HG03103 (cell line): Measurements from ENCODE around the gene GRK4.
"Not testable (repeated sequence)": the region's sequence is repeated elsewhere in the genome, so short reads cannot be mapped to it uniquely, and the experiment has no call there.

Source experiments
- ATAC-seq: cut with Tn5 transposase; IDR thresholded peaks from one replicate; pipeline ENCODE4 v1.9.1; 2021; ENCODE audit warnings: low read depth; ENCODE audit not compliant: unreplicated experiment

GRK4 gene

DNA sequence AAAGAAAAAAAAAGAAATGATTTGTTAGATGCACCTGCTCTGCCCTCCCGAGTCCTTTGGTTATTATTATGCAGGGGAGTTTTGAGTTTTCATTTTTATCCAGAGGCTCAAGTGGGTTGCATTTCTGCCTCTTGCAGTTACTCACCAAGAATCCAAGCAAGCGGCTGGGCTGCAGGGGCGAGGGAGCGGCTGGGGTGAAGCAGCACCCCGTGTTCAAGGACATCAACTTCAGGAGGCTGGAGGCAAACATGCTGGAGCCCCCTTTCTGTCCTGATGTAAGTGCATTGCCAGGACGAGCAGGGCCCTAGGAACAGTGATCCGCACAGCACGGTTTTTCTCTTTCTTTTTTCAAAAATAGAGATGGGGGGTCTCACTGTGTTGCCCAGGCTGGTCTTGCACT, 71.9 kb downstream of the GRK4 start:
- no peak for ATAC-seq

DNA sequence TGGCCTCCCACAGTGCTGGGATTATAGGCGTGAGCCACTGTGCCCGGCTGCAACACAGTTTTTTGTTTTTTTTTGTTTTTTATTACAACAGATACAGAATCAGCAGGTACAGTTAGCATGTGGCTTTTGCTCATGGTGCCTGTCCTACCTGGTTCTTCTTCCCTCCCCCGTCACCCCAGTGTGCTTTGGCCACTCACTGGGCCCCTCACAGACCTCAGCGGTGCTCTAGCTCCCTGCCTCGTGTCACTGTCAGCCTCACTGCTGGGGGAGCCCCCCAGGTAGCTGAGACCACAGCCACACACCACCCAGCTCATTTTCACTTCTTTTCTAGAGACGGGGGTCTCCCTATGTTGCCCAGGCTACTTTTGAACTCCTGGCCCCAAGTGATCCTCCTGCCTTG, 72.3 kb downstream of the GRK4 start:
- no peak for ATAC-seq

DNA sequence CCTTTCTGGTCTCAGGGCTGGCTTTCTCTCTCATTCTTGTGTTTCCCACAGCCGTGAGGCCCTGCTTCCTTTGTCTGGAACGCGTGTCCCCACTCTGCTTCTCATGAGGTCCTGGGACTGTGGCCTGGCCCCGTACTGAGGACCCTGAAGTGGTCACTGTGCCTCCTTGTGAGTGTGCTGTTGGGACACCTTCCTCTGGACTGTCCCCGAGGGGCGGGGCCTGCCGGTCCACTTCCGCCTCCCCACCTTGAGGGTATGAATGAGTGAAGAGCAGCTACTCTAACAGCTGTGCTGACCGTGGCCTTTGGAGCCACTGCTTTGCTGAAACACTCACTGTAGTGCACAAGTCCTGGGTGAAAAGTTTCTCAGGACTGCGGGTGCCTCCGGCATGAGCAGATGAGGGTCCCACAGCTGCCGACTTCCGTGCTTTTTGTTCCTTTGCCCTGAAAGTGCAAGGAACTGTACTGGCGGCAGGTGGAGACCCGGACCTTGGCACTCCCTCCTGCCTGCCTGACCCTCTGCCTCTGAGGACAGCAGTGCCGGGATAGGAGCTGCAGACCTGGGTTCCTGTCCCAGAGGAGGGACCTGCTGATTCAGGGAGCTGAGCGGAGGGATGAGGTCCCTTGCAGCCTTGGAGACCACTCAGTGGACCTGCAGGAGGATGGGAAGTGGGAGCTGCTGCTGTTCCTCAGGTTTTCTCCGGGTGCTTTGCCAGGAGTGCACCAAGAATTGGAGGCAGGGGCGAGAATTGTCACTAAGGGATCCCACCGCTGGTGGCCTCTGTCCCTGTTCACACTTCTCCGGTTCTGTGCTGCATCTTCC, 73.0 kb downstream of the GRK4 start:
- no peak for ATAC-seq

DNA sequence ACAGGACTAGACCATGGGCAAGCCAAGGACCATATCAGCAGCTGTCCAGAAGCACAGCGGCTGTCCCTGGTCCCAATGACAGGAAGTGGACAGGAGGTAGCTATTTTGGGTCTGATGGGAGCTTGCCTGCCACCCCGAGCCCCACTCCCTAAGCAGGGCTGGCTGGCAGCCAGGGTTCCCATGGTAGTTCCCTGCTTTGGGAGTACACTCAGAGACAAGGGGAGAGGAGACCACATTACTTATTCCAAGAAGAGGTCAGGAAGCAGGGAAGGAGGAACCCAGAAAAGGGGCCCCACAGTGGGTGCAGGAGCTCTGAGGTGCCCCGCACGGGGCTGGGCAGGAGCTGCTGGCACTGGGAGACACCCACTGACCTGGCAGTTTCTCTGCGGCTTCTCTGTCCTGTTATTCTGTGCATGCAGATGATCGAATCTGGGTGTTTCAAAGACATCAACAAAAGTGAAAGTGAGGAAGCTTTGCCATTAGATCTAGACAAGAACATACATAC, 74.6 kb downstream of the GRK4 start:
- ATAC-seq: no peak

DNA sequence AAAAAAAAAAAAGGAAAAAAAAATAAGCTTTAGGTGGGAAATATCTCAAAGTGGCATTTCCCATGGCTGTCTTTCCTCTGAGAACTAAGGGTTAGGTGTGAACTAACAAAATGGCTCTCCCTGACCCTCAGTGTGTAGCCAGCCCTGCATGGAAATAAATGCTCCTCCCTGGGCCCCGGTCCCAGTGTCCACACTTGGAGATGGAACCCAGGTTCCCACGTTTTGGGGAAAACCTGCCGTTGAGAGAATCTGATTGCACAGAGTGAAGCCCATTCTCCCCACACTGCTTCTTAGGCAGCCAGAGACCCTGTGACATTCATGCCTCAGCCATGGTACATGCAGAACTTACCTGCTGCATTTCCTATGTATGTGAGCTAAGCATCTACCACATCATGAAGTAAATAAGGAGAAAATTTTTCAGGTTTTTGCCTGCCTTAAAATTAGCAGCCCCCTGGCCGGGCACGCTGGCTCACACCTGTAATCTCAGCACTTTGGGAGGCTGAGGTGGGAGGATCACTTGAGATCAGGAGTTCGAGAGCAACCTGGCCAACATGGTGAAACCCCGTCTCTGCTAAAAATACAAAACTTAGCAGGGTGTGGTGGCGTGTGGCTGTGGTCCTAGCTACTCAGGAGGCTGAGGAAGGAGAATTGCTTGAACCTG, 76.5 kb downstream of the GRK4 start:
- ATAC-seq: peak; percentile 8

DNA sequence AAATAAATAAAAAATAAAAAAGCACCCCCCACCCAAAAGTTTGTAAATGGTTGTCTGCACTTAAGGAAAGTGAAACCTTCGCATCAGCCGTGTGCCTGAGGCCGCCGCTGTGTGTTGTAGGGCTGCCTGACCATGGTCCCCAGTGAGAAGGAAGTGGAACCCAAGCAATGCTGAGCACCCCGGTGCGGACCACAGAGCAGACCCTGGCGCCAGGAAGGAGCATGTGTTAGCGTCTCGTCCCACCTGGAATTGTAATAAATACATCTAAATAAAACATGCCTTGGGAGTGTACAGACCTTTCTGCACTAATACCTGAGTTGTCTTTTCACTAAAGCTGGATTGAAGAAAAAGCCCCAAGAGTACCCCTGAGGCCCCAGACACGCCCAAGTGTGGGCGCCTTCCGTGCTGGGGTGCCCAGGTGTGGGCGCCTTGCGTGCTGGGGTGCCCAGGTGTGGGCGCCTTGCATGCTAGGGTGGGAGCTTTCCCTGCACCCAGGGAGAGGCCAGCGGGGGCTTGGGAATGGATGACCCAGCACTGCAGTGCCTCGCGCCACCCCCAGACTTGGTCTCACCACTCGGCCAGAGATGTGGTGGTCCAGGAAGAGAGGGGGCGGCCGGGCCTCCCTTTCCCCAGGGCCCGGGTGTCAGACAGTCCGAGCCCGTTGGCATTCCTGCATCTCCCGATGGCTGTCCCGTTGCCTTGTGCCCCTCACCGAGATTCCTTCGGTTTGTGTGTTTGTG, 77.3 kb downstream of the GRK4 start:
- peak; percentile 44 for ATAC-seq

DNA sequence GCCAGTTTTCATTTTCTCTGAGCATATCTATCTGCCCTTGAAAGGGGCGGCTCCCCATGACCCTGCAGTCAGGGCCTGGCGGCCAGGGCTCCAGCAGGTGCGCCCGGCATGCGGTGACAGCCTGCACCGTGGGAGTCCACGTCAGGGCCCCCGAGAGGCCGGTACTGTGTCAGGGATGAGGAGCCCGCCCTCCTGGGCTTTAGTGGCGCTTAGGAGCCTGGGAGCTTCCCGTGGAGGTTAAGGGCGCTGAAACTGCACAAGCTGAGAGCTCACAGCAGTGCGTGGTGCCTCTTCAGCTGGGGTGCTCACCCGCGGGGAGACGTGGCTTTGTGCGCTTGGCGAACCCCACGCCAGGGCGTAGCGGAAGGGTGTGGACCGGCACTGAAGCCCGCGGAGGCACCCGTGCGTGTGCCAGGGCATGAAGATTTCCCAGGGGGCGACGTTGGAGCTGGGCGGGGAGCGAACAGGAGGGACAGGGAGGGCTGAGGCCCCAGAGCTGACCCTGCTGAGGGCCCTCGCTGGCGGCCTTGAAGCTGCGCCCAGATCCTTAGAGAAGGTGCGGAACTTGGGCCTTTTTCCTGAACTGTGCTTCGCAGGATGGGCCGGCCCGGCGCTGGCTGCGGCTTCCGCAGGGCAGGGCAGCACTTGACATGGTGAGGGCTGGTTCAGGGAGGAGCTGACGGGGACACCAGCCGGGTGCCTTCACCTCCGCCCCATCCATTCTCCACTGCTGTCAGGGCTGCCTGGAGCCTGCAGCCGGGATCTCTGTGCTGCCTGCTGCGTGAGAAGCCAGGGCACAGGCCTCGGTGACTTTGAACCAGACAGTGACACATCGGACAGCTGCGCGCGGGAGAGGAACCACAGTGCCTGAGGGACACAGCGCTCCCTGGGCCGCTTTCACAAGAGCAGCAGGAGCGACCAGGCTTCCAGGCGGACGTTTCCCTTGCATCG, 78.1 kb downstream of the GRK4 start:
- ATAC-seq: no peak

DNA sequence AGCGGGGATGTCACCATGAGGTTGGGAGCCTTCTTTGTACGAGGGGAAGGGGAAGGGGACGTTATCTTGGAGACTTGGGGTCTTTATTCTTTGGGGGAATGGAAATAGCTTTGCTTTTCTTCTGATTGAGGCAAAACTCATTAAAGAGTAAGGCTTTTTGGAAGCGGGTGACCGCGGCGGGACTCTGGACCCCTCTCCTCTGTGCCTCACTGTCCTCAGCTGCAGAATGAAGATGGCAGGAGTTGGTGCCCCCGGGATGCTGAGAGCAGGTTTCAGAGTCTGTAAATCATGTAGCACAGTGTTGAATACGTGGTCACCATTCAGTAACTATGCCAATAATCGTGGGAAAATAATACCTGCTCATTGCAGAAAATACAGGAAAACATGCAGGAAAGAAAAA, 78.9 kb downstream of the GRK4 start:
- ATAC-seq: no peak

DNA sequence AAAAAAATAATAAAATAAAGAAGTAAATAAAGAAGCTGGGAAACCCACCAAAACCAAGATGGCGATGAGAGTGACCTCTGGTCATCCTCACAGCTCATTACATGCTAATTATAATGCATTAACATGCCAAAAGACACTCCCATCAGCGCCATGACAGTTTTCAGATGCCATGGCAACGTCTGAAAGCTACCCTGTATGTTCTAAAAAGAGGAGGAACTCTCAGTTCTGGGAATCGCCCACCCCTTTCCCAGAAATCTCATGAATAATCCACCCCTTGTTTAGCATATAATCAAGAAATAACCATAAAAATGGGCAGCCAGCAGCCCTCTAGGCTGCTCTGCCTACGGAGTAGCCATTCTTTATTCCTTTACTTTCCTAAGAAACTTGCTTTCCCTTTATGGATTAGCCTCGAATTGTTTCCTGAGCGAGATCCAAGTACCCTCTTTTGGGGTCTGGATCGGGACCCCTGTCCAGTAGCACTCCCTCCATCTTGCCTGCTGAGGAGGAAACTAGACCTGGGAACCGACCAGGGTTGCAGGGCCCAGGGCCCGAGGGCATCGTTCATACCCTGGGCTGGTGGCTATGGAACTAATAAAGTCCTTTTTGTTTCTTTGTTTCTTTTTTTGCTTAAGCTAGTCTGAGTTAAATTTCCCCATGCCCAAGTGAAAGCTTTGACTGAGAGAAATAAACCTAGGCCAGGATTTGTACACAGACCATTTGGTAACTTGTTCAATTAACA, 80.1 kb downstream of the GRK4 start:
- no peak for ATAC-seq

DNA sequence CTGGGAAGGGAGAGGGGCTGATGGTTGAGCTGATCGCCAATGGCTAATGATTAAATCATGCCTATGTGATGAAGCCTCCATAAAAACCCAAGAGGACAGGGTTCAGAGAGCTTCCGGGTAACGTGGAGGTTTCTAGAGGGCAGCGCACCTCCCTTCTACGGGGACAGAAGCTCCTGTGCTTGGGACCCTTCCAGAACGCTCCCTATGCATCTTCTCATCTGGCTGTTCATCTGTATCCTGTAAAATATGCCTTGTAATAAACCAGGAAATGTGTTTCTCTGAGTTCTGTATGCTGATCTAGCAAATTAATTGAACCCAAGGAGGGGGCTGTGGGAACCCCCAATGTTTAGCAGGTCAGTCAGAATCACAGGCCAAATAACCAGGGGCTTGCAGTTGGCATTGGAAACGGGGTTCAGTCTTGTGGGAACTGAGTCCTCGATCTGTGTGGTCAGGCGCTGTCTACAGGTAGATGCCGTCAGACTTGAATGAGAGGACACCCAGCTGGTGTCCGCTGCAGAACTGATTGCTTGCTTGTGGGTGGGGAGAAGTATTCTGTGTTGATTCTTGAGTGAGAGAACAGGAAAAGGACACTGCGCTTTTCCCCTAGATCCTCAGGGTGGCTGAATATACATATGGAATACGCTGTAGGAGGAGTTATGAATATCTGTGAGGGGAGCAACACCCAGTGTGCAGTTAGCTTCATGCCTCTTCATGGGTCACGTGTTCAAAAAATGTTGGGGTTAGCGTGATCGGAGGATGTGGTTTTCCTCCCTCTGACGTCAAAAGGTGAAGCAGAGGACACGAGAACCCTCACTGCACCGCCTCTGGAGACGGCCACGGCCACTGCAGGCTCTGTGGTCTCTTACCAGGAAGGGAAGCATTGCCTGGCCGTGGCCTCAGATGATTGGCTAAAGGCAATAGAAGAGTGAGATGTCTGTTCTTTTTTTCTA, 81.8 kb downstream of the GRK4 start:
- ATAC-seq: no peak

DNA sequence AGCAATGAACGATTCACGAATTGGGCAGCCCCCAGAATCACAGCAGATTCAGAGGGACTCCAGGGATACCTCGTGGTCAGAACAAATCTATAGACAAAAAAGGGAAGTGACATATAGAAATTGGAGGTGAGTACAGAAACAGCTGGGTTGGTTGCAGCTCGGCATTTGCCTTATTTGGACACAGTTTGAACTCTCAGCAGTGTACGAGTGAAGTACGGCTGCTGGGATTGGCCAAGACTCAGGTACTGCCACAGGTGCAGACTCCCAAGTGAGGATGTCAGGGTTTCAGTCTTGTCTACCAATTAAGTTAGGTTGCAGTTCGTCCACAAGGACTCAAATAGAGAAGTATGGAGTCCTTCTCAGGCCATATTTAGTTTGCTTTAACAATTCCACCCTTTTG, 82.8 kb downstream of the GRK4 start:
- ATAC-seq: no peak

DNA sequence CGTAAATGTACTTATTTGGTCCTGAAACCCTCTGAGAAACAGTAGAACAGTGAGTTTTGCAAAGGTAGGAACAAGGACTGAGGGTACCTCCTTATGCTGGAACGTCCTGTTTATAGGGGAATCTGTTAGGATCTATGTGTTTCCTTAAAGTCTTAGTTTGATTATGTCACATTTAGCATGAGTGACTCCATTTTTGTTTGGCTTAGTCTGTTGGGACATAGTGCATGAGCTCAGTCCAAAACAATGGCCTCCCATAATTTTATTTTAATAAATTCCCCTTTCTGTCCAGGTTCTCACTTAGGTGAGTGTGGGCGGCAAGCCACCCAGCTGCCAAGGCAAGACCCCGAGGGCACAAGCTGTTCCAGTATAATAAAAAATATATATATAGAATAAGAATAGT, 83.3 kb downstream of the GRK4 start:
- ATAC-seq: no peak

DNA sequence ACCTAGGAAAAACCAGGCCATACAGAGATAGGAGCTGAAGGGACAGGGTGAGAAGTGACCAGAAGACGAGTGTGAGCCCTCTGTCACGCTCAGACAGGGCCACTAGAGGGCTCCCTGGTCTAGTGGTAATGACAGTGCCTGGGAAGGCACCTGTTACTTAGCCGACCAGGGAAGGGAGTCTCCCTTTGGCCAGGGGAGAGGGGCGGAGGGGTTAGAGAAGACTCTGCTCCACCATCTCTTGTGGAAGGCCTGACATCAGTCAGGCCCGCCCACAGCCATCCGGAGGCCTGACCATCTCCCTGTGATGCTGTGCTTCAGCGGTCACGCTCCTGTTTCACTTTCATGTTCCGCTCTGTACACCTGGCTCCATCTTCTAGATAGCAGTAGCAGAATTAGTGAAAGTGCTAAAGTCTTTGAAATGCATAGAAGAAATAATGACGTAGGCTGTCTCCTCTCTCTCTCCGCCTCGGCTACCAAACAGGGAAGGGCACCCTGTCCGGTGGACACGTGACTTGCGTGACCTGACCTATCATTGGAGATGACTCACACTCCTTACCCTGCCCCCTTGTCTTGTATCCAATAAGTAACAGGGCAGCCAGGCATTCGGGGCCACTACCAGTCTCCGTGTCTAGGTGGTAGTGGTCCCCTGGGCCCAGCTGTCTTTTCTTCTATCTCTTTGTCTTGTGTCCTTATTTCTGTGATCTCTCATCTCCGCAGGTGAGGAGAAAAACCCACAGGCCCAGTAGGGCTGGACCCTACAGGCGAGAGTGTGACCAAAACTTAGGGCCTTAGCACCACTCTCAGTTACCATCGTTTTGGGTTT, 84.3 kb downstream of the GRK4 start:
- peak; percentile 85 for ATAC-seq

DNA sequence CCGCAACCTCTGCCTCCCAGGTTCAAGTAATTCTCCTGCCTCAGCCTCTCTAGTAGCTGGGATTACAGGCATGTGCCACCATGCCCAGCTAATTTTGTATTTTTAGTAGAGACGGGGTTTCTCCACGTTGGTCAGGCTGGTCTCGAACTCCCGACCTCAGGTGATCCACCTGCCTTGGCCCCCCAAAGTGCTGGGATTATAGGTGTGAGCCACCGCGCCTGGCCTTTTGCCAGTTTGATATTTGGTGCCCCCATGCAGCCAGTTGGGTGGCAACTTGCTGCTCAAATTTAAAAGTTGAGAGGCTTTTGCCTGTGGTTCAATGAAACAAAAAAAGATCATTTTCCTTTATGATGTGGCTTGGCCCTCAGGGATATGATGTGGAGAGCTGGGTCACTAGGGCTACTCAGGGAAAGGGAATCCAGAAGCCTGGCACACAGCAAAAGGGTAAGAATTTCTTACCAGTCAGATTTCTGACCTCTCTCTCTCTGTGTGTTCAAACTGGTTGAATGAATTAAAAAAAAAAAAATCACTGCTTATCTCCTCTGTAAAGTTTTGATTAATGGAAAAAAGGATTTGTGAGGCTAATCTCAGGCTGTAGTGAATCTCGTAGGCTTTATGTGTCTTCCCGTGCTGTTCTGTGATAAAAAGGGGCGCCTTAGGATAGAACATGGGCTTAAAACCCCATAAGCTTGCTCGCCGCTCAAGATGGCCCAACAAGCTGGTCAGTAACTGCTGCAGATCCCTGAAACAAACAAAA, 87.9 kb downstream of the GRK4 start:
- ATAC-seq: not testable (repeated sequence)

DNA sequence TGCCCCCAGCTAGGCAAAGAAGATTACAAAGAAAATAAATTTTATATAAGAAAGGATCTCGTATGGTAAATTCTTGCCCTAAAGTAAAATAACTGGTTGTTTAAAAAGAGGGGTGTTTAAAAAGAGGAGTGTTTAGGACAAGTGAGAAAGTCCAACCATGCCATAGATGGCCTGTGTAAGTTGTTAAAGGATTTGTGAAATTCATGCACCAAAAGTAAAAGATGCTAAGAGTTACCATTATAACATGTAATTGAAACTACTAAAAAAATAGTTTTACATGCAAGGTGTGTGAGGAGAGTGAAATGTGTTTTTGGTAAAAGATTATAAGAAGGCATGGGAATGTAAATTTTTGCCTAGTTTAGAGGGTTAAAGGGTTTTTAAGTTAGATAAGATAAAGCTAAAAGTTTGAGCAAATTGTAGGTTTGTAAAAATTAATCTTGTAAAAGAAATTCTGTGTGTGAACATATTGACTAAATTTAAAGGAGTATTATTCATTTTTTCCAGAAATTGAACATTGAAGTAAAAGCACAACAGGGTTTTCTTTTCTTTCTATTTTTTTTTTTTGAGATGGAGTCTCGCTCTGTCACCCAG, 90.9 kb downstream of the GRK4 start:
- ATAC-seq: no peak

DNA sequence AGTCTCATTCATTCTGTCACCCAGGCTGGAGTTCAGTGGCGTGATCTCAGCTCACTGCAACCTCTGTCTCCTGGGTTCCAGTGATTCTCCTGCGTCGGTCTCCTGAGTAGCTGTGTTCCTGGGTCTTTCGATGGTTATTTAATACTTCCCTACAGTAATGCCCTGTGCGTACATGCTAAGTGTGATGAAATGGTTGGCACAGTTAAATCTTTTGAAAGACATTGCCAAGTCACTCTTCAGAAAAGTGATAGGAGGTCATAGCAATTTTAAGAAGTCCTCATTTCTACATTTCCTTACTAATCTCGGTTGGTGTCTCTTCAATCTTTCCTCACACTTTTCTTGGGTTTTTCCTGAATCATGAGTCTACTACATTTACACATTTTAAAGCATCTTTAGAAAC, 96.6 kb downstream of the GRK4 start:
- no peak for ATAC-seq

DNA sequence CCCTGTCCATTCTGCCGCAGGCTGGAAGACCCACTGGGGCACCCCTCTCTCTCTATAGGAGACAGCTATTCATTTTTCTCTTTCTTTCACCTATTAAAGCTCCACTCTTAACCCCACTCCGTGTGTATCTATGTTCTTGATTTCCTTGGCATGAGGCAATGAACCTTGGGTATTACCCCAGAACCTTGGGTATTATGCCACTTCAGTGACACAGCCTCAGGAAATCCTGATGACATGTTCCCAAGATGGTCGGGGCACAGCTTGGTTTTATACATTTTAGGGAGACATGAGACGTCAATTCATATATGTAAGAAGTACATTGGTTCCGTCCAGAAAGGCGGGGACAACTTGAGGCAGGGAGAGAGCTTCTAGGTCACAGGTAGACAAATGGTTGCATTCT, 97.6 kb downstream of the GRK4 start:
- no peak for ATAC-seq
